Measurements from ENCODE around the gene FNBP1.

FNBP1 gene

GRCh38 chr9:130073373-130073772 is 30.4 kb upstream of the FNBP1 start:
- TF ChIP-seq, protein P1, sequence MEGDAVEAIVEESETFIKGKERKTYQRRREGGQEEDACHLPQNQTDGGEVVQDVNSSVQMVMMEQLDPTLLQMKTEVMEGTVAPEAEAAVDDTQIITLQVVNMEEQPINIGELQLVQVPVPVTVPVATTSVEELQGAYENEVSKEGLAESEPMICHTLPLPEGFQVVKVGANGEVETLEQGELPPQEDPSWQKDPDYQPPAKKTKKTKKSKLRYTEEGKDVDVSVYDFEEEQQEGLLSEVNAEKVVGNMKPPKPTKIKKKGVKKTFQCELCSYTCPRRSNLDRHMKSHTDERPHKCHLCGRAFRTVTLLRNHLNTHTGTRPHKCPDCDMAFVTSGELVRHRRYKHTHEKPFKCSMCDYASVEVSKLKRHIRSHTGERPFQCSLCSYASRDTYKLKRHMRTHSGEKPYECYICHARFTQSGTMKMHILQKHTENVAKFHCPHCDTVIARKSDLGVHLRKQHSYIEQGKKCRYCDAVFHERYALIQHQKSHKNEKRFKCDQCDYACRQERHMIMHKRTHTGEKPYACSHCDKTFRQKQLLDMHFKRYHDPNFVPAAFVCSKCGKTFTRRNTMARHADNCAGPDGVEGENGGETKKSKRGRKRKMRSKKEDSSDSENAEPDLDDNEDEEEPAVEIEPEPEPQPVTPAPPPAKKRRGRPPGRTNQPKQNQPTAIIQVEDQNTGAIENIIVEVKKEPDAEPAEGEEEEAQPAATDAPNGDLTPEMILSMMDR (IDR thresholded peaks at IDR 0.05; ENCODE audit: low read depth, low read length, missing control alignments), result no peak
- DNase-seq (ENCODE audit: extremely low read depth, low read depth), result no peak

GRCh38 chr9:130072515-130073235 is 29.7 kb upstream of the FNBP1 start:
- TF ChIP-seq, protein P1 (IDR thresholded peaks at IDR 0.05; ENCODE audit: low read depth, low read length, missing control alignments), result no peak
- DNase-seq (ENCODE audit: extremely low read depth, low read depth), result no peak
- no peak overlapping the region for H3K4me3 ChIP-seq (replicated peaks; ENCODE audit: low read depth, low read length)

More at GRCh38 chr9:130073373-130073772, 30.4 kb upstream of the FNBP1 start:
- H3K4me3 ChIP-seq (replicated peaks; ENCODE audit: low read depth, low read length), result no peak overlapping the region

- TF ChIP-seq, protein P1 (IDR thresholded peaks at IDR 0.05; ENCODE audit: low read depth, low read length, missing control alignments), result no peak
- no peak for DNase-seq (ENCODE audit: extremely low read depth, low read depth)
- H3K4me3 ChIP-seq (replicated peaks; ENCODE audit: low read depth, low read length), result no peak overlapping the region
Observed at GRCh38 chr9:130069048-130069447, 26.1 kb upstream of the FNBP1 start.

DNA sequence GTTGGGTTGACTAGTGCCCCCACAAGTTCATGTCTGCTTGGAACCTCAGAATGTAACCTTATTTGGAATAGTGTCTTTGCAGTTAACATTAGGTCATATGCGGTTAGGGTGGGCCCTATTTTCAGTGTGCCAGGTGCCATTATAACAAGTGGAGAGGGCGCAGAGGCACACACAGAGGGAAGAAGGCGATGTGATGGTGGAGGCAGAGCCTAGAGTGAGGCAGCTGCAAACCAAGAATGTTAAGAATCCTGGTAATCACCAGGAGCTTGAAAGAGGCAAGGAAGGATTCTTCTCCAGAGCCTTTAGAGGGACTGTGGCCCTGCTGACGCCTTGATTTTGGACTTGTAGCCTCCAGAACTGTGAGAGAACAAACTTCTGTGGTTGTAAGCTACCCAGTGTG is 21.6 kb upstream of the FNBP1 start:
- no peak overlapping the region for H3K4me3 ChIP-seq (replicated peaks; ENCODE audit: low read depth, low read length)
- TF ChIP-seq, protein P1 (IDR thresholded peaks at IDR 0.05; ENCODE audit: low read depth, low read length, missing control alignments), result no peak
- DNase-seq (ENCODE audit: extremely low read depth, low read depth), result no peak

GRCh38 chr9:130062750-130063149 is 19.8 kb upstream of the FNBP1 start:
- DNase-seq (ENCODE audit: extremely low read depth, low read depth), result no peak
- no peak overlapping the region for H3K4me3 ChIP-seq (replicated peaks; ENCODE audit: low read depth, low read length)
- TF ChIP-seq, protein P1 (IDR thresholded peaks at IDR 0.05; ENCODE audit: low read depth, low read length, missing control alignments), result no peak

- DNase-seq (ENCODE audit: extremely low read depth, low read depth), result no peak
- TF ChIP-seq, protein P1 (IDR thresholded peaks at IDR 0.05; ENCODE audit: low read depth, low read length, missing control alignments), result no peak
- no peak overlapping the region for H3K4me3 ChIP-seq (replicated peaks; ENCODE audit: low read depth, low read length)
Observed at GRCh38 chr9:130060296-130060695, 17.3 kb upstream of the FNBP1 start.

GRCh38 chr9:130058887-130059286 is 15.9 kb upstream of the FNBP1 start:
- TF ChIP-seq, protein P1 (IDR thresholded peaks at IDR 0.05; ENCODE audit: low read depth, low read length, missing control alignments), result no peak
- no peak overlapping the region for H3K4me3 ChIP-seq (replicated peaks; ENCODE audit: low read depth, low read length)
- no peak for DNase-seq (ENCODE audit: extremely low read depth, low read depth)
